OCI-LY3 (cell line): ENCODE measurements around the gene GRID2.

ENCODE experiments used
- H2AFZ ChIP-seq: fragments of 200-600, 300-600 bp; shearing (Covaris generic); 2 replicates; pipeline ENCODE4 v1.6.0; 2014; ENCODE audit warnings: antibody characterized with exemption, low read depth, low read length
- H3K27ac ChIP-seq: fragments of 200-600, 300-600 bp; sonication (generic); 2 replicates; pipeline ENCODE4 v1.5.1; 2014; ENCODE audit warnings: mild to moderate bottlenecking, low read length, moderate library complexity, mixed read lengths
- H3K27me3 ChIP-seq: fragments of 200-600, 300-600 bp; sonication (generic); 2 replicates; pipeline ENCODE4 v1.6.1; 2014; ENCODE audit warnings: low read depth, low read length, mixed read lengths
- H3K36me3 ChIP-seq: fragments of 200-600, 300-600 bp; sonication (generic); replicated peaks from 2 replicates; pipeline ENCODE3; 2014; ENCODE audit warnings: low read depth, low read length, mixed read lengths
- H3K4me1 ChIP-seq: fragments of 300-600, 200-600 bp; sonication (generic); 2 replicates; pipeline ENCODE4 v1.6.1; 2014; ENCODE audit warnings: low read length, mixed read lengths
- H3K4me2 ChIP-seq: fragments of 200-600, 300-600 bp; sonication (generic); 2 replicates; pipeline ENCODE4 v1.6.1; 2014; ENCODE audit warnings: low read length, mixed read lengths
- H3K4me3 ChIP-seq: fragments of 300-600, 200-600 bp; sonication (generic); 2 replicates; pipeline ENCODE4 v1.5.1; 2014; ENCODE audit warnings: antibody characterized with exemption, mild to moderate bottlenecking, low read length, moderate library complexity
- H3K79me2 ChIP-seq: fragments of 300-600, 200-600 bp; shearing (Covaris generic); 2 replicates; pipeline ENCODE4 v1.6.1; 2014; ENCODE audit warnings: mild to moderate bottlenecking, low read length, mixed read lengths
- H3K9ac ChIP-seq: fragments of 300-600, 200-600 bp; shearing (Covaris generic); 2 replicates; pipeline ENCODE4 v1.6.0; 2014; ENCODE audit warnings: mild to moderate bottlenecking, low read length, moderate library complexity
- H3K9me3 ChIP-seq: fragments of 200-600, 300-600 bp; shearing (Covaris generic); 2 replicates; pipeline ENCODE4 v1.6.1; 2014; ENCODE audit warnings: low read length, mixed read lengths; ENCODE audit not compliant: insufficient read depth
- H4K20me1 ChIP-seq: fragments of 200-600, 300-600 bp; sonication (generic); 2 replicates; pipeline ENCODE4 v1.6.1; 2016; ENCODE audit warnings: low read length, mixed read lengths; ENCODE audit not compliant: insufficient read depth
- EZH2phosphoT487 ChIP-seq: fragments of 200-600 bp; shearing (Covaris generic); IDR thresholded peaks from 2 replicates; pipeline ENCODE4 v1.6.1; 2018; ENCODE audit warnings: antibody characterized with exemption, mixed run types, low read depth
- TF ChIP-seq, protein P1 (sequence below): fragments of 200-600, 300-600 bp; sonication (generic); IDR thresholded peaks from 2 replicates; pipeline ENCODE4 v1.5.1; 2014; ENCODE audit warnings: antibody characterized with exemption, low read length, low read depth

Gene GRID2

DNA sequence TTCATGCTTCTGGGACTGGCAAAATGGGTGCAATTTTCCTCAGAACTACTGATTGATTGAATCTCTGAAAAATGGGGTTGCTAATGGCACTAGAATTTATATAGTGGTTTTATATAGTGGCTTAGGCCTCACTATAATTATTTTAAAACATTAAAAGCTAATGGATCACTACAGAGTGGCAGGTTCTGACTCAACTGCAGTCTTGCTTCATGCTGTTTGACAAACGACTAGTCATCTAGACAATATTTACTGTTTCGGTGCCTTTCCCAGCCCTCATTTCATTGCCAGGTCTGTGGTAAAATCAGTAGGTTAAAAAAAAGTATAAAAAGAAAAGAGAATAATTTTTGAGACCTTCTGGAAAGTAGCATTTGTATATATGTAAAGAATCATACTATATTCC lies 1172.0 kb downstream of the GRID2 start:
- Histone ChIP-seq H2AFZ (no peak overlapping the region), H3K4me1 (no peaks in the 10 kb centered on the region), H3K27ac (no peak overlapping the region), H3K4me3 (no peak overlapping the region), H4K20me1 (no peaks in the 10 kb centered on the region), H3K9ac (no peak overlapping the region), H3K27me3 (no peaks in the 10 kb centered on the region), H3K79me2 (no peaks in the 10 kb centered on the region), H3K36me3 (no peaks in the 10 kb centered on the region), H3K4me2 (no peak overlapping the region), H3K9me3 (no peaks in the 10 kb centered on the region)
- TF ChIP-seq, protein P1, sequence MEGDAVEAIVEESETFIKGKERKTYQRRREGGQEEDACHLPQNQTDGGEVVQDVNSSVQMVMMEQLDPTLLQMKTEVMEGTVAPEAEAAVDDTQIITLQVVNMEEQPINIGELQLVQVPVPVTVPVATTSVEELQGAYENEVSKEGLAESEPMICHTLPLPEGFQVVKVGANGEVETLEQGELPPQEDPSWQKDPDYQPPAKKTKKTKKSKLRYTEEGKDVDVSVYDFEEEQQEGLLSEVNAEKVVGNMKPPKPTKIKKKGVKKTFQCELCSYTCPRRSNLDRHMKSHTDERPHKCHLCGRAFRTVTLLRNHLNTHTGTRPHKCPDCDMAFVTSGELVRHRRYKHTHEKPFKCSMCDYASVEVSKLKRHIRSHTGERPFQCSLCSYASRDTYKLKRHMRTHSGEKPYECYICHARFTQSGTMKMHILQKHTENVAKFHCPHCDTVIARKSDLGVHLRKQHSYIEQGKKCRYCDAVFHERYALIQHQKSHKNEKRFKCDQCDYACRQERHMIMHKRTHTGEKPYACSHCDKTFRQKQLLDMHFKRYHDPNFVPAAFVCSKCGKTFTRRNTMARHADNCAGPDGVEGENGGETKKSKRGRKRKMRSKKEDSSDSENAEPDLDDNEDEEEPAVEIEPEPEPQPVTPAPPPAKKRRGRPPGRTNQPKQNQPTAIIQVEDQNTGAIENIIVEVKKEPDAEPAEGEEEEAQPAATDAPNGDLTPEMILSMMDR: no peak
- TF ChIP-seq EZH2phosphoT487: no peak

DNA sequence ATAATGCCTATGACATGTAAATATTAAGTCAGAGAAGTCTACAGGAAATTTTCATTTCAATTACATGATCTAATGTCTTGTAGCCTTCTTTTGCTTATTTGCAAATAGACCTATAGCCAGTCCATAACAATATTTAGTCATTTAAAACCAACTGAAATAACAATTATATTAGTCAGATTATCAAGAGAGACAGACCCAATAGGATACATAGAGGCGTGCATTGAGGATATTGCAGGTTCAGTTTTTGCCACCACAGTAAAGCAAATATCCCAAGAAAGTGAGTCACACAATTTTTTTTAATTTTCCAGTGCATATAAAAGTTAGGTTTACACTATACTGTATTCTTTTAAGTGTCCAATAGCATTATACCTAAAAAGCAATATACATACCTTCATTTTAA lies 1175.0 kb downstream of the GRID2 start:
- no peak overlapping the region for H3K9ac ChIP-seq
- no peaks in the 10 kb centered on the region for H4K20me1 ChIP-seq
- no peak overlapping the region for H3K4me3 ChIP-seq
- no peaks in the 10 kb centered on the region for H3K4me1 ChIP-seq
- H3K27ac ChIP-seq: no peak overlapping the region
- H3K79me2 ChIP-seq: no peaks in the 10 kb centered on the region
- TF ChIP-seq, protein P1: no peak
- no peak for TF ChIP-seq EZH2phosphoT487
- no peaks in the 10 kb centered on the region for H3K27me3 ChIP-seq
- no peak overlapping the region for H2AFZ ChIP-seq
- H3K4me2 ChIP-seq: no peak overlapping the region
- H3K36me3 ChIP-seq: no peaks in the 10 kb centered on the region
- no peaks in the 10 kb centered on the region for H3K9me3 ChIP-seq

DNA sequence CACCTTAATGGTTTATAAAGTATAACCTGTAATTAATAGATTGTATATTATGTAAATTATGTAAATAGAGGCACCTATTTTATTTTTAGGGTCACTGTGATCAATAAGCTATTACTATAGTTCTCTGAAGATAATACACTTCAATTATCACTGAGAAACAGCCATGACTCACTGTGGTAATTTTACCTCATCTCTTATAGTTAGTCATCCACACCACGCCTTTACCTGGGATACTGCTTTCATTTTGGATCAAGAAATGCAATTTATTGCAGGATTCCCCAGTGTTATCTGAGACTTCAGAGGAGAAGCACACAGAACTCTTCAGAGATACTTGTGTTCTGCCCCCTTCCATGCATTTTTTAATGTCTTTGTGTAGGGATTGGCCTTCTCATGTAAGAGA lies 1176.7 kb downstream of the GRID2 start:
- H3K9me3 ChIP-seq: no peaks in the 10 kb centered on the region
- no peak overlapping the region for H3K9ac ChIP-seq
- TF ChIP-seq, protein P1: no peak
- no peak for TF ChIP-seq EZH2phosphoT487
- no peak overlapping the region for H3K4me3 ChIP-seq
- H3K36me3 ChIP-seq: no peaks in the 10 kb centered on the region
- no peaks in the 10 kb centered on the region for H4K20me1 ChIP-seq
- no peak overlapping the region for H3K27ac ChIP-seq
- no peak overlapping the region for H2AFZ ChIP-seq
- H3K27me3 ChIP-seq: no peaks in the 10 kb centered on the region
- H3K79me2 ChIP-seq: no peaks in the 10 kb centered on the region
- no peaks in the 10 kb centered on the region for H3K4me1 ChIP-seq
- no peak overlapping the region for H3K4me2 ChIP-seq

DNA sequence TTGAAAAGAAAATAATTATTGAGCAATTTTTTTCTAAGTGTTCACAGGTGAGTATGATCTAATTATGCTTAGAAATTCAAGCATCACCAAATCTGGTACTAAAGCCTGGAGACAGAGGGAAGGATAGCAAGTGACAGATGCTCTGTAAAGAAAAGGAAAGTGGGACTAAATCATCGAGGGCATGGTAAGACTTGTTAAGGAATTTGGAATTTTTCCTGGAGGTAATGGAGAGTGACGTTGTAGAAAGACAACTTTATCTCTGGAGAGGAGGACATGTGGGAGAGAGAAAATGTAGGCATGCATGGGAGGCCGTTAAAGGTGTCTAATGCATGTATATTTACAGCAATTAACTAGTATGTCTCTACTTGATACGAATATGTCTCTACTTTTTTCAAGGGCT lies 1191.6 kb downstream of the GRID2 start:
- H3K9me3 ChIP-seq: no peaks in the 10 kb centered on the region
- H4K20me1 ChIP-seq: no peaks in the 10 kb centered on the region
- H3K9ac ChIP-seq: no peak overlapping the region
- H3K4me1 ChIP-seq: no peaks in the 10 kb centered on the region
- no peak overlapping the region for H3K4me2 ChIP-seq
- no peak for TF ChIP-seq EZH2phosphoT487
- TF ChIP-seq, protein P1: no peak
- H2AFZ ChIP-seq: no peak overlapping the region
- H3K27me3 ChIP-seq: no peaks in the 10 kb centered on the region
- no peak overlapping the region for H3K27ac ChIP-seq
- no peaks in the 10 kb centered on the region for H3K36me3 ChIP-seq
- no peak overlapping the region for H3K4me3 ChIP-seq
- H3K79me2 ChIP-seq: no peaks in the 10 kb centered on the region
